Measurements from ENCODE around the gene TGM2.
"Not testable (repeated sequence)": the region's sequence is repeated elsewhere in the genome, so short reads cannot be mapped to it uniquely, and the experiment has no call there.

Gene TGM2

DNA sequence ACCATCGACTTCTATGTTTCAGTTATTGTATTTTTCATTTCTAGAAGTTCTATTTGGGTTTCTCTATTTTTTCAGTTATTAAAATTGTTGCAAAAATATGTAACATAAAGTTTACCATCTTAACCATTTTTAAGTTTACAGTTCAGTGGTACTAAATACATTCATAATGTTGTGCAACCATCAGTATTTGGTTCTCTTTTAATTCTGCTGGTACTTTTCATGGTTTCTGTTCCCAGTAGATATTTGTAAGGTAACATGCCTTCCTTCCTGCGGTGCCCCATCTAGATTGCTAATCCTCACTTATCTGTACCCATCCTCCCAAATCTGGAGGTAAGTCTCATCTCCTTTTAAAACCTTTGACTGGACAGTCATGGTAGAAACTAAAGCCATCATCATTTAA is 47.9 kb downstream of the TGM2 start:
- DNase-seq (ENCODE audit: low read depth in 2 of 2, low spot score in 1 of 2): no peak

DNA sequence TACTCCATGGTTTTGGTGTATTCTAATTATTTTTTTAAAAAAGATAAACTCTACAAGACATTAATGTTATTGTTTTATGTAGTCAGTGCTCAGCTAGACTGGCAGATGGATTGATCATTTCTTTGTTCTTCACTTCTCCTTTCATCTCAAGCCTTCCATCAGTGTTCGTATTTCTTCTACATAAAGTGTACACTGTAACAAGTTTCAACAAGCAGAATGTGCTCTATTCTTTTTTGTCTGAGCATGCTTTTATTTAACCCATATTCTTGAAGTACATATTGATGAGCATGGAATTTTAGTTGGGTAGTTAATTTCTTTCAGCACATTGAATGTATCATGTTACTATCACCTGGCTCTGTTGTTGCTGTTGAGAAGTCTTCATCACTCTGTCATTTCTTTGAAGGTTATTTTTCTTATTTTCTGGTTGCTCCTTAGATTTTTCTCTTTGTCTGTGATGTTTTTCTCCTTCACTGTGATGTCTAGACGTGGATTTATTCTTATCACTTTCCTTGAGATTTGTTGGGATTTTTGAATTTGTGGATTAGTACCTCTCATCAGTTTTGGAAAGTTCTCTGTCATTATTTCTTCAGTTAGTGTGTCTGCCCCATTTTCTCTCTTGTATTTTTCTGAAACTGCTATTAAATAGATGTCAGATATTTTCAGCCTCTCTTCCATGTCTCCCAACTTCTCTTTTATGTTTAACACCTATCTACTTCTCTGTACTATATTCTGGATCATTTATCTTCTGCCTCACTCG is 48.5 kb downstream of the TGM2 start:
- no peak for DNase-seq (ENCODE audit: low read depth in 2 of 2, low spot score in 1 of 2)

DNA sequence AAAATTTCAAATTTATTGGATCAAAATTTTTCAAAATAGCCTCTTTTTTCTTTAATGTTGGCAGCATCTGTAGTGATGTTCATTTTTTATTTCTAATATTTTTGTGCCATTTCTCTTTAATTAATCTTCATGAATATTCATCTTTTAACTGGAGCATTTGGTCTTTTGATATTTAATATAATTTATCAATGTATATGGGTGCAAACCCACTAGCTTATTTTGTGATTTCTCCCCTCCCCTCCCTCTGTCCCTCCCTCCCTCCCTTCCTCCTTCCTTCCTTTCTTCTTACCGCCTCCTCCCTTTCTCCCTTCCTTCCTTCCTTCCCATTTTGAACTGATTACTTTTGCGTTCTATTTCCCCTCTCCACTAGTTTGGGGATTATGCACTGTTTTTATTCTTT is 49.2 kb downstream of the TGM2 start:
- DNase-seq (ENCODE audit: low read depth in 2 of 2, low spot score in 1 of 2): no peak

DNA sequence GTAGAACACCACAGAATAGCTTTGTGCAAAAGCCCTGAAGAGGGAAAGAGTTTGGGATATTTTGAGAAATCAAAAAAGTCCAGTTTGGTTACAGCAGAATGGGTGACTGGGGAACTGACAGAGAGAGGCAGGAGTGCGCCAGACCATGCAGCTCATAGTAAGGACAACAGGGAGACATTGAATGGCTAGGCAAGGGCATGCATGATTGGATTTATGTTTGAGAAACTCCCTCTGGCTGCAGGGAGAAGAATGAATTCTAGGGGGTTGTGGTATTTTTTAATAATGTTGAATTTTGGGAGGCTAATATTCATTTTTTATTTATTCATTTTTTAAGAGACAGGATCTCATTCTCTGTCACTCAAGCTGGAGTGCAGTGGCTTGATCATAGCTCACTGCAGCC is 49.9 kb downstream of the TGM2 start:
- no peak for DNase-seq (ENCODE audit: low read depth in 2 of 2, low spot score in 1 of 2)

DNA sequence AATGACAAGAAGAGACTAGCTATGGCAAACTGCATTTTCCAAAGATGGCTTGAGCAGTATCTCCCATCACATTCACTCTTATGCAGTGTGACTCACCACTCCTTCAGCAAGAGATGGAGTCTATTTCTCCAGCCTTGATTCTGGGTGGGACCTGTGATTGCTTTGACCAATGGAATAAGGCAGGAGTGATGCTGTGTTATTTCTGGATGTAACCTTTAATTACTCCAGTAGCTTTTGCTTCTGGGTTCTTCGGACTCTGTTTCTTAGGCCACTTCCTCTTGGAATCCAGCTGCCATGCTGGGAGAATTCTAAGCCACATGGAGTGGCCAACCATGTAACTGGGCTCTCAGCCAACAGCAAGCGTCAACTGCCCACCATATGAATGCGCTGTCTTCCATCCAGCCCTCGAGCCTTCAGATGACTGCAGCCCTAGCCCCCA is 50.7 kb downstream of the TGM2 start:
- DNase-seq (ENCODE audit: low read depth in 2 of 2, low spot score in 1 of 2): no peak

DNA sequence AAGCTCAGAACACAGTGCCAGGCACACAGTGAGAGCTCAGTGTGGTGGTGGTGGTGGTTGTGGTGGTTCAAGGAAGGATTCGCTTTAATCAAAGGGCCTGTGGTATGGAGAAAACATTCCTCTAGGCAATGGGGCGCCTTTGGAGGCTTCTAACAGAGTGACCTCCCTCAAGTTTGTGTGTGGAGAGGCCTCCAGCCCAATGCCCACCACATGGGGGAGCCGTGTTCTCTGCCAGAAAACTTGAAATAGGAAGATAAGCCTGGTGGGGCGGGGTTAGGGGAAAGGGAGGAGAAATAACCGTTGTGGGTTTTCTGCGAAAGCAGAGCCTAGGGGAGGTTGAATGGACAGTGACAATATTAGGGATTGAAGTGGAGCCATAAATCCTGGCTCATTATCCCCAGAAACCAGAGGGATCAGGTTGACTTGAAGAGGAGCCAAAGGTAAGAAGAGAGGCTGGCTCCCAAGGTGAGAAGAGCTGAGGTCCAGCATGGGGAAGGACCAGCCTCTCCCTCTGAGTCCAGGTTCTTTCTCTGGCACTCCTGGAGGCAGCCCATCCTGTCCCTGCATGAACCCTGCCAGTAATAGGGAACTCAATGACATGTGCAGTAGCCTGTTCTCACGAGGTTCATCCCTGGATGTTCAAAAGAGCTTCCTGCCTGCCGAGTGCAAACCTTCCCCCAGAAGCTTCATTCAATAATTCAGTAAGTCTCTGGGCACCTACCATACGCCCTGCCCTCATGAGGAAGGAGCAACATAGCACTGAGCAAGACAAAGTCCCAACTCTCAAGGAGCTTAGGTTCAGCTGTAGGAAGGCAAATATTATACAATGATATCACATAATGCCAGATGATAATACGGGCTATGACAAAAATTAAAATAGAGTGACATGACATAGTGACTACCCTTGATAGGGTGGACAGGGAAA is 51.4 kb downstream of the TGM2 start:
- no peak for DNase-seq (ENCODE audit: low read depth in 2 of 2, low spot score in 1 of 2)

DNA sequence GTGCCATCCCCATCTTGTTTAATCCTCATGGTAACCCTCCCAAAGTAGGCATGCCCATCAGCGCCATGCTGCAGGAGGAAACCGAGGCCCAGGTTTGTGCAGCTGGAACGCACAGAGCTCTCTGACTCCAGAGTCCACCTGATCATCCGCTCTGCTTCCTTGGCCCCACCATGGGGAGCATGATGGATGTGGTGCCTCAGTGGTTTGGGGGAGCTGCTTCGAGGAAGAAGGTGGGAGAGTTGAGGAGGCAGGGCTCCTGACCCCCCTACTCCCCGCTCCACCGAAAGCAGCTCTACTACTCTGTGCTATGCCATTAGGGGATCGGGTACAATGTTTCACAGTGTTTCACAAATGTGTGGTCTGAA is 52.2 kb downstream of the TGM2 start:
- no peak for DNase-seq (ENCODE audit: low read depth in 2 of 2, low spot score in 1 of 2)

DNA sequence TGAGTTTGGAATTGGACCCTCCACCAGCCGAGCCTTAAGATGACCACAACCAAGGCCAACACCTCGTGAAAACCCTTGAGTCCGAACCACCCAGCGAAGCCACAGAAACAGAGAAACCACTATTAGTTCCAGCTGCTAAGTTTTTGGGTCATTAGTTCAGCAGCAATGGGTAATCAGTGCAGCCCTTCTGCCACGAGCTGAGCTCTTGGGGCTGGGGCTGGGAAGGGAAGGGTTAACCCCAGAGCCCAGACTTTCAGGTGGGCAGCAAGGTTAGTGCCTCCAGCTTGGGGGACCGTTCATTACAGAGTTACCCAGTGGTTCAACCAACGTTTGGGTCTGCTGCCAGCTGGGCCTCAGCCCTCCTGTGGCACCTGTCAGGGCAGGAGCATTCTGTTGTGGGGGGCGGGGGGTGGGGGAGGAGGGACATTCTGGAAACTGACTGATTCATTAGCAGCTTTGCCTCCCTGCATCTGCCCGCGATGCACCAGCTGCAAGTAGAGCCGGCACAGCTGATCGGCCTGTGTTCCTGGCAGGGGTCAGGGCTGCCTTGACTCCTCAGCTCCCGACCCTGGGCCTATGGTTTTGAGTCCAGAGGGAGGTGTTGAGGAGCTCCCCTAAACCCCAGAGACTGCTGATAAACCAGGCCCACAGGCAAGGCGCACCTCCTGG is 52.7 kb downstream of the TGM2 start:
- no peak for DNase-seq (ENCODE audit: low read depth in 2 of 2, low spot score in 1 of 2)

DNA sequence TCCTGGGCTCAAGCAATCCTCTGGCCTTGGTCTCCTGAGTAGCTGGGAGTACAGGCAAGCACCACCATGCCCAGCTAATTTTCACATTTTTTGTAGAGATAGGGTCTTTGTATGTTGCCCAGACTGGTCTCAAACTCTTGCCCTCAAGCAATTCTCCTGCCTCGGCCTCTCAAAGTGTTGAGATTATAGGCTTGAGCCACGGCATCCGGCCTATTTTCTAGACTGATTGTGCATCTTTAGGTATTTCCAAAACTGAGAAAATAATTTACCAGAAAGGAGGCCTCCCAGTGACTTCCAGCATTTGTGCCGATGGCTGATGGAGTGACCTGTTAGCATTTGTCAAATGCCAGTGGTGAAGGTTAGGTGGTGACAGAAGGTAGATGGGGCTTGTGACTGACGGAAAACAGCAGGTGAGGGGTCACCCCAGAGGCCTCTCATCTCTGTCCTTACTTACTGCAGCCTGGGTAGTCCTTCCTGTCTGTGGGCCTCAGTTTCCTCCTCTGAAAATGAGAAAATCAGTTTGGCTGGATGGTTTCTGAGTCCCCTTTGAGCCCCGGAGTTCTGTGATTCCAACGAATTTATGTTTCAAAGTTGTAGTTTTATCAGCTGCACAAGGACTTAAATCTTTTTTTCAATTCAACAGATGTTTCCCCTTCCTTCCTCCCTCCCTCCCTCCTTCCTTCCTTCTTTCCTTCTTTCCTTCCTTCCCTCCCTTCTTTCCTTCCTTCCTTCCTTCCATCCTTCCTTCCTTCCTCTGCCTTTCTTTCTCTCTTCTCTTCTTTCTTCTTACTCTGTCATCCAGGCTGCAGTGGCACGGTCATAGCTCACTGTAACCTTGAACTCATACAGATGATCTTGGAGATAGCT is 53.5 kb downstream of the TGM2 start:
- DNase-seq (ENCODE audit: low read depth in 2 of 2, low spot score in 1 of 2): no peak

DNA sequence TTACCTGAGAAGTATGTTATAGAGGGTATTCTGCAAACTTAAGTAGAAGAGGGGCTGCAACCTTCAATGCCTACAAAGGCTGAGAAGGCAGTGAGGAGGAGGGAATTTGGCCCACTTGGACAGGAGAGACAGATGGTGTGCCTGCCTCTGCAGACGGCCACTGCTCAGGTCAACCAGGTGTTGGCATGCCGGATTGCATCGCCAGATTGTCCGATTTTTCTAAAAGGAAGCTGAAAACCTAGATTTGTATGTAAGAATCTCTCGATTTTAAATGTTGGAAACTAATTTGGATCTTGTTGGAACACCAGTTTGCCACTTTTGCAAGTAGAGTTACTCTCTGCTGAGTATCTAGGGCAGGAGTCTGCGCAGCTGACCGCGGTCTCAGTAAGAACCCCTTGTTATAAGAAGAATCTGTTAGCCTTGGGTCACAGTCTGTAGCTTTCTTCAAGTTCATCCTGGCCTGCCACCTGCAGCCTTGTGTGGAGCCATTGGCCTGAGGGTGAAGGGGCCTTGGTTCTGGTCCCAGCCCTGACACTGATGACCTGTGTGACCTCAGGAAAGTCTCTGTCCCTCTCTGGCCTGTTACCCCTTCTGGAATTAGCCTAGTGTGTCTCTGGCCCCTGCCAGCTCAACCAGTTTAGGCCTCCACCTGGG is 54.4 kb downstream of the TGM2 start:
- DNase-seq (ENCODE audit: low read depth in 2 of 2, low spot score in 1 of 2): no peak

DNA sequence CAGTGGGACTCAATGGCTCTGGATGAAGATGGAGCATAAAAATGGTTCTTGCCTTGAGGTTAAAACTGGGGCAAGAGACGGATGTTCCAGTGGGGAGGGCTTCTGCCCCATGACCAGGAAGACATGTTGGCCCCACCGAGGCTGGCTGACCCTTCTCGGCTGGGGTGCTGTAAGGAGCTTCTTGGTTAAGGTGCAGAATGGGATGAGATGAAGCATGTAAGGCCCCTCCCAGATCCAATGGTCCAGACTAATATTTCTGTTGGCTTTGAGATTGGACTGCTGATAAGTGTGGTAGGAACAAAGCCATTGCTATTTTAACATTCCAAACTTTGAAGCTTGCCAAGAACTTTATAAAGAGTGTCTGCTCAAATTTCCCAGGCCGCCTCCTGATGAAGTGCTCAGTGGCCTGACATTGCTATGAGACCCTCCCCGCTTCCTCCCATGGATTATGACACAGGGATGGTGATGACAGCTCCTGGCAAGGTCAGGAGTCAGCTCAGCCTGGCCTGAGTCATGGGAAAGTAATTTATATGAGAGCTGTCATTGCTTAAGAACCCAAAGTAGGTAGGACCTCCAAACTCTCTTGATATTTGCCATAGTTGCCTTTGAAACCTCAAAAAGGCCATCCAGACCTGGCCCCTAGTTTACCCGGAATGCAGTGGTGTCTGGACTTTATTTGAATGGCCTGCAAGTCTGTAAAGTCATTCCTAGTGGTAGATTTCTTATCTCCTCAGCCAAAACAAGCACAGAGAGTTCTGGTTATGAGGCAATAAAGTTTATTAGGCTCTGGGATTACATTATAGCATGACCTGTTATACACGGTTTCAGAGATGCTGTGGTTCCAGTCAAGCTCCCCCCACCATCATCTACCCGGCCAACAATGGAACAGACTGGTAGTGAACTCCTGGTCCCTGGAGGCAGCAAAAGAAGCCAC is 55.2 kb downstream of the TGM2 start:
- DNase-seq (ENCODE audit: low read depth in 2 of 2, low spot score in 1 of 2): no peak

DNA sequence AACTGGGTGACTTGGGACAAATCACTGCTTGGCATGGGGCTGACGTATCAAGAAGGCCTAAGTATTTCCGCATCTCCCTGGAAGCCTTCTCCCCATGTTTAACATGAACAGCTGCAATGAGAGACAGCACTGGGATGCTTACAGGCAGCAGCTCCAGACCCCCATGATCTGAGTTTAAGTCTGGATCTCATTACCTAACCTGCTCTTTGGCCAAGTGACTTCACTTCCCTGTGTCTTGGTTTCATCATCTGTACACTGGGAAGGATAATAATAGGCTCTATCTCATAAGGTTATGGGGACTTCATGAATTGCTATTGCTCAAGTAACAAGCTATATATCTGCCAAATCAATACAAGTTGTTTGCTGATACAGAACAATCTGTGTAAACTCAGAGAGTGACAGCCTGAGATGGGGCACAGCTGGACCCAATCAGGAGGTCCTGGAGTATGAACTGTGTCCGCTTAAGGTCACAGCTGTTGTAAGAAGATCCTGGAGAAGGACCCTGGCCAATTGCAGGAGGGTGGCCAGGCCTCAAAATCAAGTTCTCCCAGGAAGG is 56.0 kb downstream of the TGM2 start:
- no peak for DNase-seq (ENCODE audit: low read depth in 2 of 2, low spot score in 1 of 2)

DNA sequence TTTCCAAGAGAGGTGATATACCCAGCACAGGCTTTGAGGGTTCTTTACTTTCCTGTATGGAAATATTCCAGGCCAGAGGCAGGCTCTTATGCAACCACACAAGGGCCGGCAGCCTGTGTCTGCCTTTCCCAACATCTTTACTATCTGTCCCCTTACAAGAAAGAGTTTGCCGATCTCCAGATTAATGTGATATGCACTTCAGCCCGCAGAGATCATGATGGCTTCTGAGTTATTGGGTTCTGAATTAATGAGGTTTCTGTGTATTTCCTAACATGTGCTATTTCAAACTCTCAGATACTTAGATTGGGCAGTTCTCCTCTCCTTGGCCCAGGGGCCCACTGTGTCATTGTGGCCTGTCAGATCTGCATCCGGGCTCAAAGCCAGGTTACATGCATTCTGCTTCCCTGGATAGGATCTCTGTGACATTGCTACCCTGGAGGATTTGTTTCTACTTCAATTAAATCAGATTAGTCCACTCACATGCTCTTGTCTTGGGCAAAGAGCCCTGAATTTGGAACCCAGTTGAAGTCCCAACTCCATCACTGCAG is 56.6 kb downstream of the TGM2 start:
- no peak for DNase-seq (ENCODE audit: low read depth in 2 of 2, low spot score in 1 of 2)

DNA sequence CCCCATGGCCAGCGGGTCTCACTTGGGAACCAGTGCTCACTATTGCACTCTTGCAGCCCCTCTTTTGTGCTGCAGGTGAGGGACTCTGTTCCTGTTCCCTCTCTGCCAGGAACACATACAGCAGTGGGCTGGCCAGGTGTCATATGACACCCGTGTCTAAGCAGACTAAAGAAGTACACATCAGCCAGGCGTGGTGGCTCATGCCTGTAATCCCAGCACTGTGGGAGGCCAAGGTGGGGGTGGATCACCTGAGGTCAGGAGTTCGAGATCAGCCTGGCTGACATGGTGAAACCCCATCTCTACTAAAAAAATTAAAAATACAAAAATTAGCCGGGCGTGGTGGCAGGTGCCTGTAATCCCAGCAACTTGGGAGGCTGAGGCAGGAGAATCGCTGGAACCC is 57.2 kb downstream of the TGM2 start:
- not testable (repeated sequence) for DNase-seq (ENCODE audit: low read depth in 2 of 2, low spot score in 1 of 2)

DNA sequence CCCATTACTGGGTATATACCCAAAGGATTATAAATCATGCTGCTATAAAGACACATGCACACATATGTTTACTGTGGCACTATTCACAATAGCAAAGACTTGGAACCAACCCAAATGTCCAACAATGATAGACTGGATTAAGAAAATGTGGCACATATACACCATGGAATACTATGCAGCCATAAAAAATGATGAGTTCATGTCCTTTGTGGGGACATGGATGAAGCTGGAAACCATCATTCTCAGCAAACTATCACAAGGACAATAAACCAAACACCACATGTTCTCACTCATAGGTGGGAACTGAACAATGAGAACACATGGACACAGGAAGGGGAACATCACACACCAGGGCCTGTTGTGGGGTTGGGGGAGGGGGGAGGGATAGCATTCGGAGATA is 57.7 kb downstream of the TGM2 start:
- not testable (repeated sequence) for DNase-seq (ENCODE audit: low read depth in 2 of 2, low spot score in 1 of 2)

DNA sequence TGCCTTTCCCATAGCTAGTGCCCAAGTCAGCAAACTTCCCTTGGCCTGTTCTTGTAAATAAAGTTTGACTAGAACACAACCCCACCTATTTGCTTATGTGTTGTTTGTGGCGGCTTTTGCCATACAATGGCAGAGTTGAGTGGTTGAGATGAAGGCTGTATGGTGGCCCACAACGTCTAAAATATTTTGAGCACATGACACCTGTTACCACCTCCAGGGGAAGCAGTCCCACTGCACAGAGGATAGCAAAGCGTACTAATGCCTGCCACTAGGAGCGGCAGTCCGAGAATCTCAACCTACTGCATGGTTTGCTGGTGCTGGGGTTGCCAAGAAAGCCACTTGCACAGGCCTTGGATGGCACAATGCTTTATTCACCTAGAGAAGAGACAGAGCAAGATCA is 58.6 kb downstream of the TGM2 start:
- DNase-seq (ENCODE audit: low read depth in 2 of 2, low spot score in 1 of 2): no peak

DNA sequence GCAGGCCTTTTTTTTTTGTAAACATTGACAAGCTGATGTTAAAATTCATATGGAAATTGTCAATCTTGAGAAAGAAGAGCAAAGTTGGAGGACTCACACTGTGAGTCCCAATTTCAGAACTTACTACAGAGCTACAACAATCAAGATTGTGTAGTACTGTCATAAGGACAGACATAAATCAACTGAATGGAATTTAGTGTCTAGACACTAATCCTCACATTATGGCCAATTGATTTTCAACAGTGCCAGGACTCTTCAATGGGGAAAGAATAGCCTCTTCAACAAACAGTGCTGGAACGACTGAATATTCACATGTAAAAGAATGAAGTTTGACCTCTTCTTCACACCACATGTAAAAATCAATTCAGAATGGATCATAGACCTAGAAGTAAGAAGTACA is 60.8 kb downstream of the TGM2 start:
- no peak for DNase-seq (ENCODE audit: low read depth in 2 of 2, low spot score in 1 of 2)

DNA sequence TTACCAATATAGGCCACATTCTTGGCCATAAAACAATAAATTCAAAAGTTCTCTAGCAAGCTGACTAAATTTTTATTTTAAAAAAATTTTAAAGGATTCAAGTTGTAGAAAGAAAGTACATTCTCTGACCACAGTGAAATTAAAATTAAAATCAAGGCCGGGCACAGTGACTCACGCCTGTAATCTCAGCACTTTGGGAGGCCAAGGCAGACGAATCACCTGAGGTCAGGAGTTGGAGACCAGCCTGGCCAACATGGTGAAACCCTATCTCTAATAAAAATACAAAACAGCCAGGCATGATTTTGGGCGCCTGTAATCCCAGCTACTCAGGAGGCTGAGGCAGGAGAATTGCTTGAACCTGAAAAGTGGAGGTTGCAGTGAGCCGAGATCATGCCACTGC is 62.9 kb downstream of the TGM2 start:
- not testable (repeated sequence) for DNase-seq (ENCODE audit: low read depth in 2 of 2, low spot score in 1 of 2)

DNA sequence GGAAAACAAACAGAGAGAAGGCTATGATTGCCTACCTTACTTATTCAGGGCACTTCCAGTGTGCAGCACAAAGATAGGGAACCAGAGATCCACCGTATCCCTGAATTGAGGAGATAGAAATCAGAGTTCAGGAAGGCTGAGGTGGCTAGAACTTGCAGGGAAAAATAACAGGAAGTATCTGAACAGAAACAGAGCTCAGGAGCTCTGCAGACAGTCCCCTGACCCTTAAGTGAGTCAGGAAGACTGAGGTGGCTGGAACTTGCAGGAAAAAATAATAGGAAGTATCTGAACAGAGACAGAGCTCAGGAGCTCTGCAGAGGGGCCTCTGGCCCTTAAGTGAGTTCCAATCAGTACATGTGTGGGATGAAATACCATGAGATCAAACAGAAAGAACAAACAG is 66.1 kb downstream of the TGM2 start:
- no peak for DNase-seq (ENCODE audit: low read depth in 2 of 2, low spot score in 1 of 2)

Data from stimulated activated CD8-positive, alpha-beta memory T cell treated with anti-CD3 and anti-CD28 coated beads, Interleukin-4, amount 100 ng/mL, for 4 hours (primary cell).